GM21360 (cell line): ENCODE measurements around the gene CYP2E1.
"Not testable (repeated sequence)": the region's sequence is repeated elsewhere in the genome, so short reads cannot be mapped to it uniquely, and the experiment has no call there.

Experiments
- ATAC-seq: cut with Tn5 transposase; IDR thresholded peaks from one replicate; pipeline ENCODE4 v1.9.1; 2021; ENCODE audit warnings: mild to moderate bottlenecking, moderate library complexity; ENCODE audit not compliant: unreplicated experiment

The CYP2E1 gene

DNA sequence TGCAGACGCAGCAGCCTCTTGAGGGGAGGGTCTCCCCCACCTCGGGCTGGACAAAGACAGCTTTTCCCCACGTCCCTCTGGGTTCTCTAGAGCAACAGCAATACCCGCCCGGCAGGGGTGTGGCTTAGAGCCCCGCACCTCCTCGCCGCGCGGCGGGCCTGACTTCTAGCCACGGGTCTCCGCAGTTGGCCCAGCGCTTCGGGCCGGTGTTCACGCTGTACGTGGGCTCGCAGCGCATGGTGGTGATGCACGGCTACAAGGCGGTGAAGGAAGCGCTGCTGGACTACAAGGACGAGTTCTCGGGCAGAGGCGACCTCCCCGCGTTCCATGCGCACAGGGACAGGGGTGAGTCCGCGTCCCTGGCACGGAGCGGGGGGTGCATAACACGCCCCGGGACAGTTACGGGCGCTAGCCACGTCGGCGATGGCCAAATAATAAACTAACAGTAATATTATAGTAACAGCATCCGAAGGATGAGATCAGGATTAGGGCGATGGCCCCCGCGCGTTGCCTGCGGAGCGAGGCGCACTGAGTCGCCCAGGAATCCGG lies 1.2 kb downstream of the CYP2E1 start:
- no peak for ATAC-seq

DNA sequence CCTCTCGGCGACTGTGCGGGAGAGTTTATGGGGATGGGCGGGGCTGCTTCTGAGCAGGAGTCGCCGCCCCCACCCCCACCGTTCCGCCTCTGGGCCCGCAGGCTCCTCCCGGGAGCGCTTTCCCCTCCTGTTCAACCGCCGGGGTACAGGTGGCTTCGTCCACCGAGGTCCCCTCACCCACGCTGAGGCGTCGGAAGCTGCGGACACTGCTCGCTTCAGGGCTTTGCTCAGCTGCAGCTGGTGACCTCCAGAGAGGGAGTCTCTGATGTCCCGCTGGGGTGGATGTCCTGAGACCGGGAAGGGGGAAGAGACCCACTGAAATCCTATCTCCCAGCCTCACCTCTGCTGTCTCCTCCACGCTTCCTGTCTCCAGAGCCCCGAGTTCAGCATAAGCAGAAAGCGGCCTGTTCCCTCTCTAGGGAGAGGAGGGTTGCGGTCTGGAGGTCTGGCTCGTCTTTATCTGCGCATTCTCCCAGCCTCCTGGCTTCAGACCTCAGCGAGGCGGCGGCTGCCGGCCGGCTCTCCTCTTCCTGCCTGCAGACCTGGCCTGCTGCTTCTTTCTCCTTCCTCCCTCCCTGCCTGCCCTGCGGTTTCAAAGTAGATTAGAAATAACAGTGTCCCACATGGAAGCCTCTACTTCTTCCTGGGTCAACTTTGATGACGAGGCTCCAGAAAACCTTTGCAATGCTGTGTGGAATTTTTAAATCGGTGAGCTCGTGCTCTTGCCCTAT lies 1.8 kb downstream of the CYP2E1 start:
- ATAC-seq = no peak

DNA sequence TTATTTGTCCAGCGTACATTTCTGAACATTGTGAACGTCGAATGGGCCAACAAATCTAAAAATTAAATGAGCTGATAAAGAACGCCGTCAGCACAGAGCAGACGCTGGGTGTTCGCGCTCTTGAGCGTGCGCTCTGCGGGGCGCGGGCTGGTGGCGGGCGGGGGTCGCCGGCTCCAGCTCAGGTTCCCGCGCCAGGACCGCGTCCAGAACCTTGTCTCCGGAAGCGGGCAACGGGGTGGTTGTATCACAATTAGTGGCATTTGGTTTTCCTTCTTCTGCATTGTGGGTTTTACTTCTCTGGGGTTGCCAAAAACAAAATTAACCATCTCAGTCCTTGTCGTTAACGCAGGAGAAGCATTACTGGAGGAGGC lies 2.4 kb downstream of the CYP2E1 start:
- no peak for ATAC-seq

DNA sequence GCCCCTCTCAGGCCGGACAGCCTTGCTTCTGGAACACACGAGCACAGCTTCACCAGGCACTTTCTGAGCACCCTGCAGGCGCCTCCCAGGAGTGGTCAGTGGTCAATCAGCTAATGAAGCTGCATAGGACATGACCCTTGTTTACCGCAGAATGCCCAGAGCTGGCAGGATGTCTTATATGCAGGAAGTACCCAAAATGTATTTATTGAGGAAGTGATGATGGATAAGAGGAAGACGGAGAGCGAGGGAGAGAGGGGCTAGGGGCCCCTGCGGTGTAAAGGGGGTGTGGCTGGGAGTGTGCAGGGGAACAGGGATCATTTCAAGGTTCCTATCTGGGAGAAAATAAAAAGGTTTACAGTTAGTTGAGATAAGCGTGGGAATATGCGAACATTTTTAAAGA lies 3.3 kb downstream of the CYP2E1 start:
- ATAC-seq = no peak

- no peak for ATAC-seq
Measured at GRCh38 chr10:133532871-133533270, 5.7 kb downstream of the CYP2E1 start.

GRCh38 chr10:133534417-133534816 lies 7.3 kb downstream of the CYP2E1 start:
- no peak for ATAC-seq

DNA sequence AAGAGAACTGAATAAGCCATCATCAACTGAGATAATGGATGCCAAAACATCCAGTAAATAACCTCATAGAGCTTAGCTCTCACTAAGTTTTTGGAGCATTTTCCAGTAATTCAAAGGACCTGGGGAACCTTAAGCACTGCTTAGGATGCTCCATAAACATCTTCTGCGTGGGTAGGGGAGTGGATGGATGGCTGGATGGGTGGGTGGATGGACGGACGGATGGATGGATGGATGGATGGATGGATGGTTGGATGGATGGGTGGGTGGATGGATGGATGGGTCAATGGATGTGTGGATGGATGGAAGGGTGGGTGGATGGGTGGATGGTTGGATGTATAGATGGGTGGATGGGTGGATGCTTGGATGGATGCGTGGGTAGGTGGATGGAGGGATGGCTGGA lies 9.0 kb downstream of the CYP2E1 start:
- ATAC-seq = no peak

DNA sequence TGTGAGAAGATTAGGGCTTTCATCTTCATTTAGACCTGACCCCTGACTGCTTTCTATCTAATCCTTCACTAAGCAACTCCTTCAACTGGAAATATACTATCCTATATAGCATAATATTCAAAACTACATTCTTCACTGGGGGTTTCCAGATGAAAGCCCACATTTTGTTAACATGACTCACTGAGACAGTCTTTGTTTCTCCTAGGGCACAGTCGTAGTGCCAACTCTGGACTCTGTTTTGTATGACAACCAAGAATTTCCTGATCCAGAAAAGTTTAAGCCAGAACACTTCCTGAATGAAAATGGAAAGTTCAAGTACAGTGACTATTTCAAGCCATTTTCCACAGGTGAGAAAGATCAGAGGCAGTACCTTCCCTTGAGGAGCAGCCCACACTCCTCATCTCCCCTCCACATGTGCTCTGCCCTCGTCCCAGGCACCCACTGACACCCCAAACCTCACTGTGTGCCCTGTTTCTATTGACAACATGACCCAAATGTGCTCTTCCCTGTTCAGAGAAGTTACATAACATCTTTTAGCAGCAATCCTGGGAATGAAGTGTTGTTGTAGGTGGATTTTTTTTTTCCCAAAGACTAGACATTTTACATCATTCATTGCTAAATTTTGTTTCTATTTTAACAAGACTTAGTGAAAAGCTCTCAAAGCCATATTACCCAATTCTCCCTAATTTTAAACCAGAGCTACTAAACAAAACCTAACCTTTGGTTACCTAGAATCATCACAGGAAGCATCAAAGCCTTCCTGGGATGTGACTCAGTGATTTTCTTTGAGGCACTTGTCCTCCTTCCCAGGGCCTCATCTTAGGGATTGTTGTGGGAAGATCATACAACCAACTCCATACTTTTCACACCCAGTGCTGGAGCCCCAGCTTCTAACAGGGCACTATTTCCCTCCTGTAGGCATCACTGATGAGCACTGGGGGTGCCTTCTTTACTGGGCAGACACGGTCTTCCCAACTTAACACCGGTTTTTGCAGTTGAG lies 10.7 kb downstream of the CYP2E1 start:
- no peak for ATAC-seq

DNA sequence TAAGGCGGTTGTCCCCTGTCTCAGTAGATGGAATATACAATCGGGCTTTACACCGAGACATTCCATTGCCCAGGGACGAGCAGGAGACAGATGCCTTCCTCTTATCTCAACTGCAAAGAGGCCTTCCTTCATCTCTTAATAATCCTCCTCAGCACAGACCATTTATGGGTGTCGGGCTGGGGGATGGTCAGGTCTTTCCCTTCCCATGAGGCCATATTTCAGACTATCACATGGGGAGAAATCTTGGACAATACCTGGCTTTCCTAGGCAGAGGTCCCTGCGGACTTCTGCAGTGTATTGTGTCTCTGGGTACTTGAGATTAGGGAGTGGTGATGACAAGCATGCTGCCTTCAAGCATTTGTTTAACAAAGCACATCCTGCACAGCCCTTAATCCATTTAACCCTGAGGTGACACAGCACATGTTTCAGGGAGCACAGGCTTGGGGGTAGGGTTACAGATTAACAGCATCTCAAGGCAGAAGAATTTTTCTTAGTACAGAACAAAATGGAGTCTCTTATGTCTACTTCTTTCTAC lies 14.3 kb downstream of the CYP2E1 start:
- ATAC-seq = not testable (repeated sequence)

- no peak for ATAC-seq
Measured at GRCh38 chr10:133544506-133544905, 17.3 kb downstream of the CYP2E1 start.

DNA sequence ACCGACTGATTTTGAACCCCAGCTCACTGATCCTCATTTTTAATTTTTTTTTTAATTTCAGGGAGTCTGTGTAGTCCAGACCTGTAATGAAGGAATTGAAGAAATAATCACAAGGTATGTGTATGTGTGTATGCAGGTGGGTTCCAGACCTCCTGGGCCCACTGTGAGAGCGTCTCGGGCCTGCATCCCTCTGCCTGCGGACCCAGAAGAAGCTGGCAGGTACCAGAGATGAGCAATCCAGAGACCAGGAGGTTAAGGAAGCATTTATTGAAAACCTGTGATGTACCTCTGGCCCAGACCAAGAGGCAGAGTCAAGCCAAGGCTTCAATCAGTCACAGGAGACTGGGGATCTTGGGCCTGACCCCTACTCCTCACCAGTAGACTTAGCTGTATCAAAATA lies 27.4 kb downstream of the CYP2E1 start:
- no peak for ATAC-seq

DNA sequence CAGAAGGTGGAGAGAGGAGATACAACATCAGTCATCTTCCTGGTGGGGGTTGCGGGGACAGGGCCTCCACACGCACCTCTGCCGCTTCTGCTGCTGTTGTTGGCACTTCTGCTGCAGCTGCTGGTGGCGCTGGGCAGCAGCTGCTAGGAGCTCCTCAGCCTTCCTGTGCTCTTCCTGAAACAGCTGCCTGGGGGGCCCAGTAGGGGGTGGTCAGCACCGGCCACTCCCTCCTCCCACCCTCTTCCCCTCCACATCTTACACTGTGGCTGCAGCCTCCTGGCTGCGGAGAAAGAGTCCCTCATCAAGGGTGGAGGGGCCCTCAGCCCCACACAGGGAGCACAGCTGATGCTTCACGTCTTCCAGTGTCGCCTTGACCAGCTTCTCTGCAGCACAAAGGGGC lies 28.4 kb downstream of the CYP2E1 start:
- no peak for ATAC-seq

GRCh38 chr10:133557381-133557780 lies 30.2 kb downstream of the CYP2E1 start:
- ATAC-seq = no peak

GRCh38 chr10:133559216-133559615 lies 32.1 kb downstream of the CYP2E1 start:
- no peak for ATAC-seq

DNA sequence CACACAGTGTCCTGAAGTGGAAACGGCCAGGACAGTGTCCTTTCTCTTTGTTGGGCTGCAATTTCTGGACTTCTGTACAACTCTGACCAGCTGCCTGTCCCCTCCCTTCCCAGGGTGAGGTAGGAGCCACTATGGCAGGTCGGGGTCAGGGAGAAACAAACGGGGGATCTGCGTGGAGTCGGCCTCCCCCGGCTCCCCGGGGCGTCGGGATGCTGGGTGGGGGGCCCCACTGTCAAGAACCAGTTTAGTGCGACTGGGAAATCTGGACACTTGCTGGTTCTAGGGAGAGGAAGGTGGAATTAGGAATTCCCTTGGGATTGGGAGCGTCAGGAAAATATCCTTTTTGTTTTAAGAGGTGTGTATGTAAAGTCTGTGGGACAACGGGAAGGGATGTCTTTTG lies 37.7 kb downstream of the CYP2E1 start:
- ATAC-seq = no peak

DNA sequence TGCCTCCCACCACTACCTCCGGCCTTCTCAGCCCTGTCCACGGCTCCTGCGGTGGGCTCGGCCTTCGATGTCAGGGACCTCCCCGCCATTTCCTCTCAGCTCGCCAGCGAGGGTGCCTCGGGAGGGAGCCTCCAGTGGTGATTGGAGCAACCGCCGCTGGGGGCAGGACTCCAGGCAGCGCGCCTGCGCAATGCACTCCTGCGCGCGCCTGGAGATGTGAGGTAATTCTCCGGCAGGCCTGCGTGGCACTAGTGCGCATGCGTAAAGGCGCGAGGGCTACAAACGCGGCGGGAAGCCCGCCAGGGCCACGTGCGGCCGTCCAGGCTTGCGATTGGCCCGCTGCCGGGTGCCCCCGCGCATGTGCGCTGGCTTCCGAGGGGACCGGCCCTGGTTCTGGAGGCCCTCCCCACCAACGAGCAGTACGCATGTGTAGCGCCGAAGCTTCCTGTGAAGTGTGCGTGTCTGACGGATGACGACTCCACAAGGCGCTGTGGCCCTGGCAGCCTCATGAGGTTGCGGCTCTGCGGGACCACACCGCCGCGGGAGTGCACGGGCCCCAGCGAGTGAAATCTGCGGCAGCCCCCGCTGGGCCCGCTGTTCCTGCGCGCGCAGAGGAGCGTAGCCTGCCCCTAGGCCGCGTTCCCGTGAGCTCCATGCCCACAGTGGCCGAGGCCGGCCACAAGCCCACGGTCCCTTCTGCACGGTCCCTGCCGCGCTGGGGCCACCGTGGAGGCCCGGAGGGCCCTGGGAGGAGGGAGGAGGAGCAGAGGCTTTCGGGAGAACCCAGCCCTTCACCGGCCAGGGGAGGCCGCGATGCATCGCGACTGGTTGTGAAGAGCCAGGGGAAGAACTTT lies 38.5 kb downstream of the CYP2E1 start, which contains the start of gene SYCE1:
SYCE1 (minus strand) TSS at position 143 of the 854 bp plus-strand sequence; CDS start at position 89, 54 bp downstream.
- no peak for ATAC-seq

- no peak for ATAC-seq
Measured at GRCh38 chr10:133567119-133567518, 40.0 kb downstream of the CYP2E1 start.

GRCh38 chr10:133567609-133568286 lies 40.6 kb downstream of the CYP2E1 start:
- ATAC-seq = no peak

GRCh38 chr10:133568287-133568614 lies 41.1 kb downstream of the CYP2E1 start:
- no peak for ATAC-seq
